ENCODE data around the gene GBE1.

The GBE1 gene

DNA sequence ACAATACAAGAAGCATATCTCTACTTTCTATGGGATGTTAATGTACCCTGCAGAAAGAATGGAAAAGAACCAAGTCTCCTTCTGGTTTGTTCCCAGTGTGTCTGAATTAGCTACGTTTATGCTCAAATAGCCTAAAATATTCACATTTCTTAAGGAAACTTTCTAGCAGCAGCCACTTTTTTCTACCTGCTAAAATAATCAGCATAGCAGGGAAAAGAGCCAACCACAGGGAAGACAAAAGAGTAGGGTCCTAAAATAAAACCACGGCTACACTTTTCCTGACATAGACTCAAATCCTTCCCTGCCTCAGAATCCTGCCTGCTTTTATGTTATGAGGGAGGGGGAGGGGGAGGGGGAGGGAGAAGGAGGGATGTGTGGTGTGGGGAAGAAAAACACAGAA, 136.7 kb downstream of the GBE1 start:
- in situ Hi-C loops (cut with HindIII; ENCODE audit: low sequenced_read_pairs) = no loop called here

DNA sequence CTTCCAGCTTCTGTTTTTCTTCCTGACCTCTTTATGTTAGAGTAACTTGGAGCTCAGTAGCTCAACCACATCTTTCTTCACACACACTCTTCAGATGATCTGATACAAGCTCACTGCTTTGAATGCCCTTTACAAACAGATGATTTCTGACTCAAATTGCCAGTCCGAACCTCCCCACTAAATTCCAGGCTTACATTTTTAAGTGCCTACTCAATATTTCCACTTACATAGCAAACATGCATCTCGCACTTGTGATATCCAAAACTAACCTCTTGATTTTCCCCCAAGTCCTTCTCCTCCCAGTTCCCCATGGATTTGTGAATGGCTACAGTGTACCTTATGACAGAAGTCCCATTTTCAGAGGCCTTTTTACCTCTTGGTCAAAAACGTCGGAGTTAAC, 139.1 kb downstream of the GBE1 start:
- in situ Hi-C loops (cut with HindIII; ENCODE audit: low sequenced_read_pairs) = no loop called here

DNA sequence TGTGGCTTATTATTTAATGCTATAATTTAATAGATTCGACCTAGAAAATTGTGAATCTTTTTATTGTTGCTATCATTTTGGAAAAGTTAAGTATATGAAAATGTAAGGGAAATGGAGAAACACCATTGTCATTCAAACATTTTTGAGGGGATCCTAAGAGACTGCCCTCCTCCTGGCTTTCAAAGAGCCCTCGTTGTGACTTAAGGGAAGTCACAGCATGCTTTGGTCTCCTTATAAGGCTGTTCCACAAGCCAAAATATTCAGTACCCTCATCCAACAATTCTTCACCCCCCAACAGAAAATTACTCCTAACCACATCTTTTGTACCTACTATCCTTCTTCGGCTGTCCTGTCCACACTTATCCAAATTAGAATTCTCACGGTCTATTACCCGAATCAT, 140.2 kb downstream of the GBE1 start:
- in situ Hi-C loops (cut with HindIII; ENCODE audit: low sequenced_read_pairs) = no loop called here

- in situ Hi-C loops (cut with HindIII; ENCODE audit: low sequenced_read_pairs) = no loop called here
Observed at GRCh38 chr3:81620849-81621248, 140.6 kb downstream of the GBE1 start.

DNA sequence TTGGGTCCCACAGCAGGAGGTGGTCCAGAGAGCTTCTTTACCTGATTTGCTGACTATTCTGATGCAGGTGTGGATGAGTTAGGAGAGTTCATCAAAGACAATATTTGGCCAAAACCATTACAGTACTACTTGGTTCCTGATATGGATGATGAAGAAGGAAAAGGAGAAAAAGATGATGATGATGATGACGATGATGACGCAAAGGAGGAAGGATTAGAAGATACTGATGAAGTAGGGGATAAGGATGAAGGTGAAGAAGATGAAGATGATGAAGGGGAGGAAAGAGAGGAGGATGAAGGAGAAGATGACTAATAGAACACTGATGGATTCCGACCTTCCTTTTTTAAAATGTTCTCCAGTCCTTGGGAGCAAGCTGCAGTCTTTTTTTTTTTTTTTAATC, 148.7 kb downstream of the GBE1 start:
- in situ Hi-C loops (cut with HindIII; ENCODE audit: low sequenced_read_pairs) = no loop called here

DNA sequence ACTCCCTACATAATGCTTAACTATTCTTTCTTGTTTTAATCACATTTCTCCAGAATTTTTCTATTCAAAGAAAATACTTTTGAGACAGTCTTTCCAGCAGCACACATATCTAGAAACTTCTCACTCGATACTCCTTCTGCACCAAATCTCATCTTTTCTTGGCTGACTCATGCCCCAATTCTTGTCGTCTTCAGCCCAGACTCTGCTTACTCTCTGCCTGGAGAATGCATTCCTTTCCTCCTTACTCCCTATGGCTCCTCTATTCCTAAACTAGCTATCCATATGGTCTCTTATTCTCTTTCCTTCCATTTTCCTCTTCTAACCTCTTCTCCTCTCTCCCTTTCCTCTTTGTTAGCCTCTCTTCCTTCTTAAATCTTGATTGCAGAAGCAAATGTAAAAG, 158.7 kb downstream of the GBE1 start:
- in situ Hi-C loops (cut with HindIII; ENCODE audit: low sequenced_read_pairs) = no loop called here

DNA sequence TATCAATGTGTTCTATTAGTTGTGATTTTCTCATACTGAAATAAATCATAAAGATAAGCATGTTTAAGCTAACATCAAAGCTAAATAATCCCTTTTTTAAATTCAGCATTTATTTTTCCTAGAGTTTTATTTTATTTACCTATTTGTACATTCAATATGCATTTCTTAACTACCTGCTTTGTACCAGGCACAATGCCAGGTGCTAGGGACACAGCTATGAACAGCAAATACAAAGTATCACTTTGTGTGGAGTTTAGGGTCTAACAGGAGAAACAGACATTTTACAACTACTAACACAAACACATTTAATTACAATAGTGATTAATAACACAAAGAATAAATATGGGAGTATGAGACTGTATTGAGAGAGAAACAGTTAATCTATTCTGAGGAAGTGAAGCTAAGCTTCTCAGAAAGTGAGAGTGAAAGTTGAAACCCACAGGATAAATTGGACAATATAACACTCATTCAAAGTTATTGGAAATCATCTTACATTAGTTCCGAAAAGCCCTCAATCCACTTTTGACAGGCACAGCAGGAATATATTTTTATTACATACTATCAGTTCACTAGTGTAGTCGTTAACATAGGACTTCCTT, 159.6 kb downstream of the GBE1 start:
- in situ Hi-C loops (cut with HindIII; ENCODE audit: low sequenced_read_pairs) = no loop called here

- in situ Hi-C loops (cut with HindIII; ENCODE audit: low sequenced_read_pairs) = loop anchor here (25.0 kb wide), 1 partner anchor 545 kb away; no protein-coding TSS in a partner anchor
Observed at GRCh38 chr3:81592101-81592500, 169.3 kb downstream of the GBE1 start.

DNA sequence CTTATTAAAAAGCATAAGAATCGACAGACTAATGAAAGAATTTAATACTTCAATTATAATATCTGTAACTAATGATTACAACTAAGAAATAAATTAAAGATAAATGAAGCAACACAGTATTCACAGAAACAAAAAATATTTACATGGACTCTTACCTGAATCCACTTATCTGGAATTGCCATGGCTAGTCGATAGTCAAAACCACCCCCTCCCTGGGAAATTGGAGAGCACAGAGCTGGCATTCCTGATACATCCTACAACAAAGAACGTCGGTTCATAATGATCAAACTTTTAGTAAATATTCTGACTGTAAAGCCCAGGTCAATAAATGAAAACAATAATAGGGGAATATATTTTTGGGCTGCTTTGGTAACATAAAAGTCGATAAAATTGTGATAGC, 175.5 kb downstream of the GBE1 start:
- in situ Hi-C loops (cut with HindIII; ENCODE audit: low sequenced_read_pairs) = loop anchor here (25.0 kb wide), 1 partner anchor 551 kb away; no protein-coding TSS in a partner anchor

GRCh38 chr3:81585056-81585455, 176.4 kb downstream of the GBE1 start:
- in situ Hi-C loops (cut with HindIII; ENCODE audit: low sequenced_read_pairs) = loop anchor here (25.0 kb wide), 1 partner anchor 552 kb away; no protein-coding TSS in a partner anchor

DNA sequence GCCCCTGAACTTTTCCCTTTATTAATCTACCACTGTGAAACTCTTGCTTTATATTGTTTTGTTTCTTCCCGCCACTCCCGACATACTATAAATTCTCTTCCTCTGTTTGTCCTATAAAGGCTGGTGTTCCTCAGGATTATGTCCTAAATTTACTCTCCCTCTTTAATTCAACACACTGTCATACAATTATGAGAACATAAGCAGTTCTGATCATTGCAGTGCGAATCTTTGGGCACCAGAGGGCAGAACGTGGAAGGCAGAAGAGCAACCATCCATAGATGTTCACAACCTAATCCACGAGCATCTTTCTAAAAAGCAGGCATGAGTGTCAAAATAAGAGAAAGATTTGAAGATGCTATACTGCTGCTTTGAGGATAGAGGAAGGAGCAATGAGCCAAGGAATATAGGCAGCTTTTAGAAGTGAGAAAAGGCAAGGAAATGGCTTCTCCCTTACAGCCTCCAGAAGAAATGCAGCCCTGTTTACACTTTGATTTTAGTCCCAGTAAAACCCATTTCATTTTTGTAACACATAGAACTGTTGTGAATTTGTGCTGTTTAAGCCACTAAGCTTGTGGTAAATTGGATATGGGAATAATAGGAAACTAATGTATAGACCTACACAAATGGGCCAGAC, 179.4 kb downstream of the GBE1 start:
- in situ Hi-C loops (cut with HindIII; ENCODE audit: low sequenced_read_pairs) = loop anchor here (25.0 kb wide), 1 partner anchor 555 kb away; no protein-coding TSS in a partner anchor

- in situ Hi-C loops (cut with HindIII; ENCODE audit: low sequenced_read_pairs) = loop anchor here (25.0 kb wide), 1 partner anchor 557 kb away; no protein-coding TSS in a partner anchor
Observed at GRCh38 chr3:81580355-81580754, 181.1 kb downstream of the GBE1 start.

- in situ Hi-C loops (cut with HindIII; ENCODE audit: low sequenced_read_pairs) = loop anchor here (25.0 kb wide), 1 partner anchor 558 kb away; no protein-coding TSS in a partner anchor
Observed at GRCh38 chr3:81579744-81580143, 181.7 kb downstream of the GBE1 start.

GRCh38 chr3:81572201-81572756, 189.2 kb downstream of the GBE1 start:
- in situ Hi-C loops (cut with HindIII; ENCODE audit: low sequenced_read_pairs) = no loop called here

DNA sequence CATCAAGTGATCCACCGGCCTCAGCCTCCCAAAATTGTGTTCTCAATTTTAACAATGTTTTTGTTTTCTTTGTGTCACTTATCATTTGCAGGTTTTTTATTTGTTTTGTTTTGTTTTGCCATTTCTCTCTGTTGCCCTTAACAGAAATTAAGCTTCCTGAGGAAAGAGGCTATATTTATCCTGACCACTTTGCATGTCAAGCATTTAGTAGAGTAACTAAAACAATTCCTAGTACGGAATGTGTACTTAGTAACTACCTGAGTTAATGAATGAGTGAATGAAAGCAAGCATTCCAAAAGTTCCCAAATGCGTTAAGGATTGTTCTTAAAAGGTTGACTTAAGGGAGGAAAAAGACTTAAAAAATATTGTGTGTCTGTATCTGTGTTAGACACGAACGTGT, 193.1 kb downstream of the GBE1 start:
- in situ Hi-C loops (cut with HindIII; ENCODE audit: low sequenced_read_pairs) = no loop called here

GRCh38 chr3:81565041-81565440, 196.4 kb downstream of the GBE1 start:
- in situ Hi-C loops (cut with HindIII; ENCODE audit: low sequenced_read_pairs) = no loop called here

DNA sequence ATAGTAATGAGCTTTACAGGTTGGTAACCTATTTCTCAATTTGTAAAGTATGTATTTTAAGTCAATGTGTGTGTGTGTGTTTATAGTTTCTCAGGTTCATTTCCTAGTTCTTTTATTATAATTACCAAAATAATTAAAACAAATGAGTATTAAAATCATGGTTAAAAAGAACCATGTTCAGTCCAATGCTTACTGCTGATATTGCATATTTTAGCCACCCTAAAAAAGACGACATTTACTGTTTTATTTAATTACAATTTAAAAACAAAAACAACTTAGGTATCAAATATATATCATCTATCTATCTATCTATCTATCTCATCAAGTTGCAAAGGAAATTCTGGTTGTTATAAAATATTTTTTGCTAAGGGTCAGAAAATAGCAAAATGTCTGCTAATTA, 203.3 kb downstream of the GBE1 start:
- in situ Hi-C loops (cut with HindIII; ENCODE audit: low sequenced_read_pairs) = no loop called here

DNA sequence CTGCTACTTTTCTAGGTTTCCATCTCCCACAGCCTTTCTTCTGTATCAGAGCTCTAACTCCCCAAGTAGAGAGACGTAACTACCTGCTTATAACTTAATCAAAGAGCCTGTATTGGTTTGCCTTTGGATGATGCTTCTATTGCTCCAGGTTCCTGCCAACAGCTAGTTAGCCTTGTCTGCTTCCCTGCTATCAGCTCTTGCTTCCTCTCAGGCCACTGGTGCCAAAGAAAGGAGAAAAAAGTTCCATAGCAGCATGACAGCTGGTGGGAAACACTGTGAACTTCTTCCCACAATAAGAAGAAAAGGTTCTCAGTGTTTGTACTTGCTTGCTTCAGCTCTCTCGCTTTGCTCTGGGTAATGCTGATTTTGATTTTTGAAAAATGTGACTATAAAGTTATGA, 206.6 kb downstream of the GBE1 start:
- in situ Hi-C loops (cut with HindIII; ENCODE audit: low sequenced_read_pairs) = no loop called here

DNA sequence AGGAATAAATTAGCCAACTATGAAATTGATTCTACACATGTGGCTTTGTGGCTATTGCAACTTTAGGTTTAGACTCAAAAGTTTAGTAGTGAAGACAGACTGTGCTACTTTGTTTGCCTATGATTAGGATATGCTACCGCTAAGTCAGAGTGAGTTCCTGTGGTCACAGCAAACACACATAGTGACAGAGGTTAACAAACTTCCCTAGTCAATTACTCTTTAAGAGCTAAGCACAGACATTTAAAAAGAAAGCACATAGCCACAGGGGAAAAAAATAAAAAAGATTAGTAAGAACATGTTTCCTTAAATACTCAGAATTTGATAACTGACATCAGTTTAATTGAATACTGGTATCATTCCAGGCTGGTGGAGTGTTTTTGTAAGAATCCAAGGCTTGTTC, 207.1 kb downstream of the GBE1 start:
- in situ Hi-C loops (cut with HindIII; ENCODE audit: low sequenced_read_pairs) = no loop called here

GRCh38 chr3:81550415-81550814, 211.0 kb downstream of the GBE1 start:
- in situ Hi-C loops (cut with HindIII; ENCODE audit: low sequenced_read_pairs) = no loop called here

DNA sequence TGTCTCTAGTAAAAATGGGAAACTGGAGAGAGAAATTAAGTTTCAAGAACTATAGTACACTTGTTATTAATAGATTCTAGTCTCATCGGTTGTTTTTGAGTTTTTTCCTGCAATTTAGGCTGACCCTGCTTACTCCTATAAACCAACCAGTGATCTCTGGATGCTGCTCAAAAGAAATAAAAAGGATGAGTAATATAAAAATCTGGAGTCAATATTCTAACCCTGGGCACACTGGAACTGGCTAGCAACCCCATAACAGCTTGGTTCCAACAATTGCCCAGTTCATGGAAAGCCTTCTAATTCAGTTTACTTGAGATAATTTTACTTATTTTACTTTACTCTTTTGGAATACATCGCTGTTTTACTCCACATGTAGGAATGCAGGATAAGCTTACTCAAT, 211.6 kb downstream of the GBE1 start:
- in situ Hi-C loops (cut with HindIII; ENCODE audit: low sequenced_read_pairs) = no loop called here

DNA sequence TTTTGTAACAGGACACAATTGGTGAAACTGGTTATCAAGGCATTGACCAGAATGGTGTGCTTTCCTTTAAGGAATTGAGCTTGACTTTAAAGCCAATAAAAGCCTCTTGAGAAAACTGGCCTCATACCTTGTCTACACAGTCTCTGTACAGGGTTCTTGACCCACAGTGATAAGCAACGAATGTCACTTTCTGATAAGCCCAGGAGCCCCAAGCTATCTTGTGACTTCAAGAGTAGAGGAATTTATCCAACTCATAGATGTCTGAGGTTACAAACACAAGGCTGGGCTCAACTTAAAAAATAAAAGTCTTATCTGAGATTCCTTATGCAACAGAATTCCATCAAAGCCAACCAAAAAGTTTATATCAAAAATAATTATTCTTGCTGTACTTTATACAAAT, 212.1 kb downstream of the GBE1 start:
- in situ Hi-C loops (cut with HindIII; ENCODE audit: low sequenced_read_pairs) = no loop called here
